SK-N-SH (cell line): ENCODE measurements around the gene PNPLA8. TPM values are rescaled to one million over a fixed set of nuclear protein-coding genes. Genes with fewer than 3 reads are reported as not detected.

Experiments
- CTCF ChIA-PET: fragments of 300-600, 350-600 bp; formaldehyde crosslinking; extraction: SDS; loops from one replicate; lab custom pipeline; 2021; lab: Yijun Ruan, JAX
- POLR2A ChIA-PET: fragments of 350-600 bp; sonication (Branson Sonifier 250); formaldehyde crosslinking; extraction: SDS; loops from one replicate; lab custom pipeline; 2020; ENCODE audit warnings: antibody characterized with exemption, inconsistent platforms; lab: Yijun Ruan, JAX
- DNase-seq: peaks from one replicate; pipeline ENCODE4 v3.0.0; 2012
- H2AFZ ChIP-seq: fragments of 200-600 bp; sonication (generic); 2 replicates; pipeline ENCODE4 v1.8.1; 2016; ENCODE audit warnings: antibody characterized with exemption, mild to moderate bottlenecking, low read depth
- H3F3A ChIP-seq: fragments of 200-600 bp; sonication (generic); replicated peaks from 2 replicates; pipeline ENCODE3; 2016; ENCODE audit warnings: antibody characterized with exemption, mild to moderate bottlenecking; ENCODE audit not compliant: insufficient read depth
- H3K27ac ChIP-seq, 2 experiments: fragments of 200-500 bp in 1 of 2; fragments of 200-600 bp in 1 of 2; sonication (Bioruptor generic) in 1 of 2; sonication (generic), shearing (Covaris generic) in 1 of 2; 2 replicates each; pipeline versions ENCODE4 v1.5.1 to v1.6.1; 2014 to 2016; ENCODE audit warnings: low read depth in 2 of 2, inconsistent platforms in 1 of 2, low read length in 1 of 2, mild to moderate bottlenecking in 1 of 2, mixed read lengths in 1 of 2
- H3K27me3 ChIP-seq: fragments of 200-600 bp; sonication (generic), shearing (Covaris generic); 2 replicates; pipeline ENCODE4 v1.6.1; 2016; ENCODE audit warnings: mixed run types; ENCODE audit not compliant: insufficient read depth
- H3K36me3 ChIP-seq, 2 experiments: fragments of 200-500 bp in 1 of 2; fragments of 200-600 bp in 1 of 2; sonication (Bioruptor generic) in 1 of 2; sonication (generic) in 1 of 2; replicated peaks in 1 of 2; 2 replicates each; pipeline versions ENCODE3 to v1.5.1; 2014 to 2016; ENCODE audit warnings: low read length in 1 of 2, mild to moderate bottlenecking in 1 of 2; ENCODE audit not compliant: insufficient read depth in 2 of 2, control insufficient read depth in 1 of 2
- H3K4me1 ChIP-seq, 2 experiments: fragments of 200-500 bp in 1 of 2; fragments of 200-600 bp in 1 of 2; sonication (Bioruptor generic) in 1 of 2; sonication (generic), shearing (Covaris generic) in 1 of 2; 2 replicates each; pipeline versions ENCODE4 v1.5.1 to v1.6.1; 2014 to 2016; ENCODE audit warnings: low read depth in 1 of 2, low read length in 1 of 2, mixed run types in 1 of 2; ENCODE audit not compliant: insufficient read depth in 2 of 2, control insufficient read depth in 1 of 2
- H3K4me2 ChIP-seq: fragments of 200-600 bp; sonication (generic), shearing (Covaris generic); 2 replicates; pipeline ENCODE4 v1.6.1; 2017; ENCODE audit warnings: mixed run types
- H3K4me3 ChIP-seq, 2 experiments: fragments of 200-500 bp in 1 of 2; fragments of 200-600 bp in 1 of 2; sonication (Bioruptor generic) in 1 of 2; sonication (generic), shearing (Covaris generic) in 1 of 2; 2 replicates each; pipeline versions ENCODE4 v1.5.1 to v1.8.1; 2014 to 2016; ENCODE audit warnings: low read depth in 2 of 2, inconsistent platforms in 1 of 2, low read length in 1 of 2, mild to moderate bottlenecking in 1 of 2, mixed read lengths in 1 of 2, moderate library complexity in 1 of 2
- H3K79me2 ChIP-seq: fragments of 200-600 bp; sonication (generic); 2 replicates; pipeline ENCODE4 v1.8.1; 2017; ENCODE audit warnings: mild to moderate bottlenecking; ENCODE audit not compliant: insufficient read depth
- H3K9ac ChIP-seq: fragments of 200-600 bp; sonication (generic); 2 replicates; pipeline ENCODE4 v1.6.1; 2017; ENCODE audit warnings: mixed run types
- H3K9me2 ChIP-seq: fragments of 200-600 bp; sonication (generic); 2 replicates; pipeline ENCODE4 v1.6.1; 2017; ENCODE audit warnings: mixed run types
- H3K9me3 ChIP-seq: fragments of 200-600 bp; sonication (generic); 2 replicates; pipeline ENCODE4 v1.6.1; 2017; ENCODE audit warnings: mixed run types, mild to moderate bottlenecking, moderate library complexity
- H4K20me1 ChIP-seq: fragments of 200-600 bp; sonication (generic); 2 replicates; pipeline ENCODE4 v1.6.1; 2017; ENCODE audit warnings: mild to moderate bottlenecking, mixed run types; ENCODE audit not compliant: insufficient read depth
- CHD2 ChIP-seq: fragments of 150-350 bp; IDR thresholded peaks from 2 replicates; pipeline ENCODE4 v1.6.1; 2018; ENCODE audit warnings: low read length; ENCODE audit not compliant: partially characterized antibody
- ELF1 ChIP-seq: IDR thresholded peaks from 2 replicates; pipeline ENCODE4 v1.4.0; 2012
- JUND ChIP-seq: IDR thresholded peaks from 2 replicates; pipeline ENCODE4 v1.4.0; 2012
- MEF2A ChIP-seq: IDR thresholded peaks from 2 replicates; pipeline ENCODE4 v1.4.0; 2012; ENCODE audit warnings: low read depth, borderline replicate concordance
- MXI1 ChIP-seq: IDR thresholded peaks from 2 replicates; pipeline ENCODE4 v1.6.1; 2012; ENCODE audit warnings: mild to moderate bottlenecking, low read depth, low read length, improper control_type of control experiment
- RAD21 ChIP-seq: IDR thresholded peaks from 2 replicates; pipeline ENCODE4 v1.6.1; 2012; ENCODE audit warnings: mild to moderate bottlenecking, low read length
- RFX5 ChIP-seq: IDR thresholded peaks from 2 replicates; pipeline ENCODE4 v1.6.1; 2012; ENCODE audit warnings: mild to moderate bottlenecking, improper control_type of control experiment, low read length
- RXRA ChIP-seq: IDR thresholded peaks from 2 replicates; pipeline ENCODE4 v1.4.0; 2012; ENCODE audit warnings: low read depth, mild to moderate bottlenecking, borderline replicate concordance
- SIN3A ChIP-seq: IDR thresholded peaks from 2 replicates; pipeline ENCODE4 v1.6.1; 2012; ENCODE audit warnings: low read depth, mild to moderate bottlenecking, low read length, moderate library complexity, borderline replicate concordance
- SMC3 ChIP-seq: IDR thresholded peaks from 2 replicates; pipeline ENCODE4 v1.6.1; 2012; ENCODE audit warnings: low read depth, low read length, improper control_type of control experiment
- YY1 ChIP-seq: IDR thresholded peaks from 2 replicates; pipeline ENCODE4 v1.4.0; 2012; ENCODE audit warnings: low read depth, mild to moderate bottlenecking
- WGBS: methylation state at CpG from one replicate; pipeline ENCODE4 v1.1.6; 2017; ENCODE audit warnings: low lambda C conversion rate; 5-methylcytosine and 5-hydroxymethylcytosine counted together
- polyA plus RNA-seq, 3 experiments: library from polyadenylated mRNA; depleted of rRNA; stranded (reverse); fragments of >200 nt; gene quantifications; 2 replicates each; pipeline ENCODE4 v1.2.3, GENCODE V29; 2012
- TF ChIP-seq, protein P1 (sequence below): IDR thresholded peaks from 2 replicates; pipeline ENCODE4 v1.4.0; 2012; ENCODE audit warnings: low read depth, borderline replicate concordance
- TF ChIP-seq, protein P2 (sequence below): fragments of 150-350 bp; IDR thresholded peaks from 2 replicates; pipeline ENCODE4 v1.6.1; 2017; ENCODE audit warnings: antibody characterized with exemption, low read length, low read depth, borderline replicate concordance
- TF ChIP-seq, protein P3 (sequence below): fragments of 200-600 bp; sonication (generic); IDR thresholded peaks from 2 replicates; pipeline ENCODE4 v1.6.1; 2017; ENCODE audit warnings: antibody characterized with exemption, mild to moderate bottlenecking, moderate library complexity
- TF ChIP-seq, protein P4 (sequence below): IDR thresholded peaks from 2 replicates; pipeline ENCODE4 v1.4.0; 2012; ENCODE audit warnings: low read depth
- TF ChIP-seq, protein P5 (sequence below): fragments of 150-350 bp; IDR thresholded peaks from 2 replicates; pipeline ENCODE4 v1.6.1; 2016; ENCODE audit warnings: mild to moderate bottlenecking, low read depth, low read length
- TF ChIP-seq, protein P6 (sequence below): IDR thresholded peaks from 2 replicates; pipeline ENCODE4 v1.4.0; 2012; ENCODE audit warnings: low read depth, borderline replicate concordance

PNPLA8 gene
- polyA plus RNA-seq, 1 of the 3 experiments (the other 2 are of a cell fraction) = 7.2 TPM

DNA sequence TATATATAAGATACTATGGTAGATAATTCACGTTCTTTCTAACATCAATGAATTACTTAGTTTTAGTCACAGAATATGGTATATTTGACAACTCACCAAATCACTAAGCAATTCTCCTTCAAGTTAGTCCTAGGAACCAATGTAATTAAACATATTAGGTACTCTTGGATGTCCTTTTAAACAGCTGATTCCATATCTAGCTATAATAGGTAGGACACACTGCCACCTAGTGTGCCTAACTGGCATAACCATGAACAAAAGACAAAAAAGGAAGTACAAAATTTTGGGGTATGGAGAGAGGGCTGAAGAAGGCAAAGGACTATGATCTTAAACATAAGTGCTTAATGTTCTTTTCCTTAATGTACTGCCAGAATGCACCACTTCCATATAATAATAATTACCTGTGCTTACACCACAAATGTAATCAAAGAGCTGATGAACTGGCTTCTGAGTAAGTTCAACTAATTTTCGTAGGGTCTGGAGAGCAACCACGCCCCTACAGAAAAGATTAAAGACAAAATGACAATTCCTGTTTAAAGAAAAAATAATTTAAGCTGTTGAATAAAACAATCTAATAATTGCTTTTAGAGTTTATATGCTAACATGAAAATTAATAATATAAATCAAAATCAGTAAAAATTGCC lies 28.7 kb downstream of the PNPLA8 start:
- Histone ChIP-seq H3F3A (peaks cover 8% of the 10 kb centered on the region), H3K4me2 (no peak overlapping the region)
- TF ChIP-seq RAD21 (peak; percentile 96), JUND (no peak), MEF2A (no peak), SIN3A (no peak), SMC3 (peak; percentile 80), YY1 (no peak), CHD2 (no peak), RFX5 (no peak; the same call in 1 of the 2 replicates), ELF1 (no peak), MXI1 (0 out of 2 replicates have a peak, but pooled peaks have one; percentile 8), RXRA (no peak)
- TF ChIP-seq, protein P1, sequence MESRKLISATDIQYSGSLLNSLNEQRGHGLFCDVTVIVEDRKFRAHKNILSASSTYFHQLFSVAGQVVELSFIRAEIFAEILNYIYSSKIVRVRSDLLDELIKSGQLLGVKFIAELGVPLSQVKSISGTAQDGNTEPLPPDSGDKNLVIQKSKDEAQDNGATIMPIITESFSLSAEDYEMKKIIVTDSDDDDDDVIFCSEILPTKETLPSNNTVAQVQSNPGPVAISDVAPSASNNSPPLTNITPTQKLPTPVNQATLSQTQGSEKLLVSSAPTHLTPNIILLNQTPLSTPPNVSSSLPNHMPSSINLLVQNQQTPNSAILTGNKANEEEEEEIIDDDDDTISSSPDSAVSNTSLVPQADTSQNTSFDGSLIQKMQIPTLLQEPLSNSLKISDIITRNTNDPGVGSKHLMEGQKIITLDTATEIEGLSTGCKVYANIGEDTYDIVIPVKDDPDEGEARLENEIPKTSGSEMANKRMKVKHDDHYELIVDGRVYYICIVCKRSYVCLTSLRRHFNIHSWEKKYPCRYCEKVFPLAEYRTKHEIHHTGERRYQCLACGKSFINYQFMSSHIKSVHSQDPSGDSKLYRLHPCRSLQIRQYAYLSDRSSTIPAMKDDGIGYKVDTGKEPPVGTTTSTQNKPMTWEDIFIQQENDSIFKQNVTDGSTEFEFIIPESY = no peak
- TF ChIP-seq, protein P2, sequence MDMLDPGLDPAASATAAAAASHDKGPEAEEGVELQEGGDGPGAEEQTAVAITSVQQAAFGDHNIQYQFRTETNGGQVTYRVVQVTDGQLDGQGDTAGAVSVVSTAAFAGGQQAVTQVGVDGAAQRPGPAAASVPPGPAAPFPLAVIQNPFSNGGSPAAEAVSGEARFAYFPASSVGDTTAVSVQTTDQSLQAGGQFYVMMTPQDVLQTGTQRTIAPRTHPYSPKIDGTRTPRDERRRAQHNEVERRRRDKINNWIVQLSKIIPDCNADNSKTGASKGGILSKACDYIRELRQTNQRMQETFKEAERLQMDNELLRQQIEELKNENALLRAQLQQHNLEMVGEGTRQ = no peak
- TF ChIP-seq, protein P3, sequence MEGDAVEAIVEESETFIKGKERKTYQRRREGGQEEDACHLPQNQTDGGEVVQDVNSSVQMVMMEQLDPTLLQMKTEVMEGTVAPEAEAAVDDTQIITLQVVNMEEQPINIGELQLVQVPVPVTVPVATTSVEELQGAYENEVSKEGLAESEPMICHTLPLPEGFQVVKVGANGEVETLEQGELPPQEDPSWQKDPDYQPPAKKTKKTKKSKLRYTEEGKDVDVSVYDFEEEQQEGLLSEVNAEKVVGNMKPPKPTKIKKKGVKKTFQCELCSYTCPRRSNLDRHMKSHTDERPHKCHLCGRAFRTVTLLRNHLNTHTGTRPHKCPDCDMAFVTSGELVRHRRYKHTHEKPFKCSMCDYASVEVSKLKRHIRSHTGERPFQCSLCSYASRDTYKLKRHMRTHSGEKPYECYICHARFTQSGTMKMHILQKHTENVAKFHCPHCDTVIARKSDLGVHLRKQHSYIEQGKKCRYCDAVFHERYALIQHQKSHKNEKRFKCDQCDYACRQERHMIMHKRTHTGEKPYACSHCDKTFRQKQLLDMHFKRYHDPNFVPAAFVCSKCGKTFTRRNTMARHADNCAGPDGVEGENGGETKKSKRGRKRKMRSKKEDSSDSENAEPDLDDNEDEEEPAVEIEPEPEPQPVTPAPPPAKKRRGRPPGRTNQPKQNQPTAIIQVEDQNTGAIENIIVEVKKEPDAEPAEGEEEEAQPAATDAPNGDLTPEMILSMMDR = peak; percentile 99
- TF ChIP-seq, protein P4, sequence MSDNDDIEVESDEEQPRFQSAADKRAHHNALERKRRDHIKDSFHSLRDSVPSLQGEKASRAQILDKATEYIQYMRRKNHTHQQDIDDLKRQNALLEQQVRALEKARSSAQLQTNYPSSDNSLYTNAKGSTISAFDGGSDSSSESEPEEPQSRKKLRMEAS = no peak
- TF ChIP-seq, protein P5, sequence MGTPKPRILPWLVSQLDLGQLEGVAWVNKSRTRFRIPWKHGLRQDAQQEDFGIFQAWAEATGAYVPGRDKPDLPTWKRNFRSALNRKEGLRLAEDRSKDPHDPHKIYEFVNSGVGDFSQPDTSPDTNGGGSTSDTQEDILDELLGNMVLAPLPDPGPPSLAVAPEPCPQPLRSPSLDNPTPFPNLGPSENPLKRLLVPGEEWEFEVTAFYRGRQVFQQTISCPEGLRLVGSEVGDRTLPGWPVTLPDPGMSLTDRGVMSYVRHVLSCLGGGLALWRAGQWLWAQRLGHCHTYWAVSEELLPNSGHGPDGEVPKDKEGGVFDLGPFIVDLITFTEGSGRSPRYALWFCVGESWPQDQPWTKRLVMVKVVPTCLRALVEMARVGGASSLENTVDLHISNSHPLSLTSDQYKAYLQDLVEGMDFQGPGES = no peak
- TF ChIP-seq, protein P6, sequence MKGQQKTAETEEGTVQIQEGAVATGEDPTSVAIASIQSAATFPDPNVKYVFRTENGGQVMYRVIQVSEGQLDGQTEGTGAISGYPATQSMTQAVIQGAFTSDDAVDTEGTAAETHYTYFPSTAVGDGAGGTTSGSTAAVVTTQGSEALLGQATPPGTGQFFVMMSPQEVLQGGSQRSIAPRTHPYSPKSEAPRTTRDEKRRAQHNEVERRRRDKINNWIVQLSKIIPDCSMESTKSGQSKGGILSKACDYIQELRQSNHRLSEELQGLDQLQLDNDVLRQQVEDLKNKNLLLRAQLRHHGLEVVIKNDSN = no peak
- TF ChIP-seq, all 33 proteins: peak for 4
- ChIA-PET POLR2A (interaction anchor here (0.9 kb wide), 1 partner anchor 41 kb away, joined by 3 read pairs; the partner anchor contains the start of gene NRCAM), CTCF (interaction anchor here (0.6 to 4.8 kb wide), 69 partner anchors 8 to 1305 kb away, joined by 3 to 53 read pairs (median 5); partner anchors contain the start of genes DNAJB9, LAMB1, NRCAM and PNPLA8)
- peaks cover 4% of the 10 kb centered on the region; the same call in 1 of the 2 replicates for H3K79me2 ChIP-seq
- no peaks in the 10 kb centered on the region for H3K27me3 ChIP-seq
- H2AFZ ChIP-seq = no peak overlapping the region
- DNase-seq = peak; percentile 66
- no peak overlapping the region; a peak in 1 of 4 replicates for H3K4me3 ChIP-seq
- H3K9me2 ChIP-seq = no peaks in the 10 kb centered on the region
- H3K27ac ChIP-seq = no peak overlapping the region
- peaks cover 27 to 43% of the 10 kb centered on the region in 2 experiments for H3K36me3 ChIP-seq
- no peaks in the 10 kb centered on the region for H4K20me1 ChIP-seq
- H3K9ac ChIP-seq = no peak overlapping the region
- 93% methylated on average over 3 of the region's 3 CpGs for WGBS
- H3K4me1 ChIP-seq = no peaks in the 10 kb centered on the region
- H3K9me3 ChIP-seq = no peaks in the 10 kb centered on the region
